NCI-H2196 treated with DMSO at 0.1 percent for 48 hours (cell line): ENCODE data around the gene ZSWIM6.

ENCODE experiments used
- DNase-seq: peaks from one replicate; lab custom pipeline; 2025; ENCODE audit not compliant: unreplicated experiment; lab: John Stamatoyannopoulos, UW

The ZSWIM6 gene

GRCh38 chr5:61330845-61331406 is 1.1 kb upstream of the ZSWIM6 start:
- no peak for DNase-seq

- DNase-seq: no peak
Observed at GRCh38 chr5:61332358-61332749, 296 bp downstream of the ZSWIM6 start.

- DNase-seq: no peak
Observed at GRCh38 chr5:61332851-61333320, 828 bp downstream of the ZSWIM6 start.

- DNase-seq: no peak
Observed at GRCh38 chr5:61333321-61333953, 1.4 kb downstream of the ZSWIM6 start.

- no peak for DNase-seq
Observed at GRCh38 chr5:61333954-61334867, 2.2 kb downstream of the ZSWIM6 start.

- no peak for DNase-seq
Observed at GRCh38 chr5:61334868-61335615, 3.0 kb downstream of the ZSWIM6 start.

GRCh38 chr5:61339764-61340163 is 7.7 kb downstream of the ZSWIM6 start:
- no peak for DNase-seq

GRCh38 chr5:61340775-61341361 is 8.8 kb downstream of the ZSWIM6 start:
- no peak for DNase-seq

GRCh38 chr5:61342071-61342501 is 10.0 kb downstream of the ZSWIM6 start:
- DNase-seq: no peak

- DNase-seq: no peak
Observed at GRCh38 chr5:61344187-61344944, 12.3 kb downstream of the ZSWIM6 start.

- DNase-seq: no peak
Observed at GRCh38 chr5:61346511-61346910, 14.5 kb downstream of the ZSWIM6 start.

GRCh38 chr5:61347080-61347479 is 15.0 kb downstream of the ZSWIM6 start:
- no peak for DNase-seq

GRCh38 chr5:61348447-61348846 is 16.4 kb downstream of the ZSWIM6 start:
- DNase-seq: no peak

GRCh38 chr5:61349935-61350334 is 17.9 kb downstream of the ZSWIM6 start:
- DNase-seq: no peak

- DNase-seq: no peak
Observed at GRCh38 chr5:61350535-61350934, 18.5 kb downstream of the ZSWIM6 start.

- DNase-seq: no peak
Observed at GRCh38 chr5:61351733-61352132, 19.7 kb downstream of the ZSWIM6 start.

GRCh38 chr5:61352180-61352579 is 20.1 kb downstream of the ZSWIM6 start:
- no peak for DNase-seq

- no peak for DNase-seq
Observed at GRCh38 chr5:61352612-61353156, 20.6 kb downstream of the ZSWIM6 start.

- DNase-seq: no peak
Observed at GRCh38 chr5:61353293-61353692, 21.2 kb downstream of the ZSWIM6 start.

GRCh38 chr5:61354199-61354598 is 22.1 kb downstream of the ZSWIM6 start:
- no peak for DNase-seq
